ENCODE data around the gene CELF4. TPM values are rescaled to one million over a fixed set of nuclear protein-coding genes. Genes with fewer than 3 reads are reported as not detected.

Gene CELF4
- total RNA-seq, 1 experiment from 2014 or later = not detected

GRCh38 chr18:37336568-37337285 lies 228.9 kb downstream of the CELF4 start:
- Histone ChIP-seq H3K4me3 (ENCODE audit: low read depth in 2 of 2, low read length in 2 of 2) (no peak overlapping the region), H3K36me3 (ENCODE audit: control insufficient read depth, insufficient read depth, low read length) (no peaks in the 10 kb centered on the region), H3K27ac (ENCODE audit: low read length) (no peak overlapping the region), H3K4me1 (ENCODE audit: control insufficient read depth, insufficient read depth, low read length) (no peaks in the 10 kb centered on the region), H3K9me3 (ENCODE audit: control insufficient read depth, insufficient read depth, low read depth, low read length) (no peaks in the 10 kb centered on the region), H3K27me3 (ENCODE audit: control insufficient read depth, insufficient read depth, low read length) (no peaks in the 10 kb centered on the region)
- intact Hi-C loops (cut with micrococcal nuclease; ENCODE audit: unreplicated experiment) = loop anchor here (10.0 kb wide), 1 partner anchor 392 kb away; no protein-coding TSS in a partner anchor
- POLR2A ChIA-PET = no interaction called here
- TF ChIP-seq CTCF (IDR thresholded peaks at IDR 0.05) = no peak
- TF ChIP-seq REST (IDR thresholded peaks at IDR 0.05; ENCODE audit: insufficient read depth in 1 of 2, low read depth in 2 of 2, low read length in 1 of 2) = no peak
- TF ChIP-seq SIN3A (IDR thresholded peaks at IDR 0.05; ENCODE audit: borderline replicate concordance, insufficient read depth, low read depth, low read length) = no peak
- TF ChIP-seq TCF7L2 (IDR thresholded peaks at IDR 0.05; ENCODE audit: low read depth, low read length) = no peak
- no peak for TF ChIP-seq POLR2AphosphoS5 (IDR thresholded peaks at IDR 0.05; ENCODE audit: low read depth, low read length)
- BruUV-seq (replicated peaks) = no TSS peak
- CTCF ChIA-PET = no interaction called here
- ATAC-seq (no peak), DNase-seq (ENCODE audit: low read depth, low spot score) (no peak)
- in situ Hi-C loops (cut with HindIII; ENCODE audit: low pct_unique_long_range_greater_than_20kb, low sequenced_read_pairs) = no loop called here

- Histone ChIP-seq H3K9me3 (ENCODE audit: control insufficient read depth, insufficient read depth, low read depth, low read length) (no peaks in the 10 kb centered on the region), H3K36me3 (ENCODE audit: control insufficient read depth, insufficient read depth, low read length) (no peaks in the 10 kb centered on the region), H3K27ac (ENCODE audit: low read length) (no peak overlapping the region), H3K27me3 (ENCODE audit: control insufficient read depth, insufficient read depth, low read length) (no peaks in the 10 kb centered on the region), H3K4me3 (ENCODE audit: low read depth in 2 of 2, low read length in 2 of 2) (no peak overlapping the region), H3K4me1 (ENCODE audit: control insufficient read depth, insufficient read depth, low read length) (no peaks in the 10 kb centered on the region)
- in situ Hi-C loops (cut with HindIII; ENCODE audit: low pct_unique_long_range_greater_than_20kb, low sequenced_read_pairs) = no loop called here
- TF ChIP-seq REST (IDR thresholded peaks at IDR 0.05; ENCODE audit: insufficient read depth in 1 of 2, low read depth in 2 of 2, low read length in 1 of 2) (no peak), TCF7L2 (IDR thresholded peaks at IDR 0.05; ENCODE audit: low read depth, low read length) (no peak), SIN3A (IDR thresholded peaks at IDR 0.05; ENCODE audit: borderline replicate concordance, insufficient read depth, low read depth, low read length) (no peak)
- ChIA-PET POLR2A (no interaction called here), CTCF (no interaction called here)
- BruUV-seq (replicated peaks) = no TSS peak
- no peak for DNase-seq (ENCODE audit: low read depth, low spot score)
- intact Hi-C loops (cut with micrococcal nuclease; ENCODE audit: unreplicated experiment) = loop anchor here (10.0 kb wide), 1 partner anchor 391 kb away; no protein-coding TSS in a partner anchor
- ATAC-seq = peak; percentile 59; the same call in 1 of the 2 replicates
These were observed 230.2 kb downstream of the CELF4 start for GRCh38 chr18:37335409-37335736.
